RWPE2 (cell line): Measurements from ENCODE around the gene SANBR.
"Not testable (repeated sequence)": the region's sequence is repeated elsewhere in the genome, so short reads cannot be mapped to it uniquely, and the experiment has no call there.

Experiments used
- ATAC-seq: fragments of 200-7000 bp; cut with Tn5 transposase; 3 replicates; pipeline ENCODE4 v1.9.1; 2021; ENCODE audit warnings: low read depth
- DNase-seq: peaks from one replicate; pipeline ENCODE4 v3.0.0-alpha.2; 2020; ENCODE audit warnings: low spot score
- H3K27ac ChIP-seq: fragments of 450-650 bp; 2 replicates; pipeline ENCODE4 v1.5.1; 2017; ENCODE audit warnings: mild to moderate bottlenecking; ENCODE audit not compliant: poor library complexity, severe bottlenecking
- H3K27me3 ChIP-seq: fragments of 250-450 bp; sonication (Bioruptor Pico); 2 replicates; pipeline ENCODE4 v1.5.1; 2021; ENCODE audit warnings: mild to moderate bottlenecking, moderate library complexity; ENCODE audit not compliant: insufficient read depth, poor library complexity, severe bottlenecking
- H3K36me3 ChIP-seq: fragments of 250-450 bp; sonication (Bioruptor Pico); 2 replicates; pipeline ENCODE4 v1.5.1; 2020; ENCODE audit warnings: low read depth, mild to moderate bottlenecking, moderate library complexity
- H3K4me1 ChIP-seq: fragments of 250-450 bp; sonication (Bioruptor Pico); 2 replicates; pipeline ENCODE4 v1.5.1; 2021; ENCODE audit warnings: mild to moderate bottlenecking, moderate library complexity; ENCODE audit not compliant: insufficient read depth, poor library complexity, severe bottlenecking
- H3K4me3 ChIP-seq: fragments of 250-450 bp; sonication (Bioruptor Pico); 2 replicates; pipeline ENCODE4 v1.5.1; 2021; ENCODE audit warnings: mild to moderate bottlenecking, moderate library complexity; ENCODE audit not compliant: severe bottlenecking
- H3K9me3 ChIP-seq: fragments of 250-450 bp; sonication (Bioruptor Pico); 2 replicates; pipeline ENCODE4 v1.5.1; 2021; ENCODE audit warnings: mild to moderate bottlenecking, moderate library complexity; ENCODE audit not compliant: severe bottlenecking
- TF ChIP-seq, protein P1 (sequence below): fragments of 450-650 bp; IDR thresholded peaks from one replicate; pipeline ENCODE4 v1.5.1; 2017; ENCODE audit warnings: mild to moderate bottlenecking, moderate library complexity; ENCODE audit not compliant: poor library complexity, severe bottlenecking

SANBR gene

DNA sequence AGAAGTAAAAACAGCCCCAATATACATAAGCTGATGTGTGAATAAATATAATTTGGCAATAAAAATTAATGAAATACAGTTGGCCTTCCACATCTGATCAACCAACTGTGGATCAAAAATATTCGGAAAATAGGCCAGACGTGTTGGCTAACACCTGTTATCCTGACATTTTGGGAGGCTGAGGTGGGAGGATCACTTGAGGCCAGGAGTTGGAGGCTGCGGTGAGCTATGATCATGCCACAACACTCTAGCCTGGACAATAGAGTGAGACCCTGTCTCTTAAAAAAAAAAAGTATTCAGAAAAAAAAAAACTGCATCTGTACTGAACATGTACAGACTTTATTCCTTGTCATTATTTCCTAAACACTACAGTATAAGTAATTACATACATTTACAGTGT is 36.1 kb upstream of the SANBR start:
- Histone ChIP-seq H3K27me3 (no peaks in the 10 kb centered on the region), H3K4me1 (no peaks in the 10 kb centered on the region), H3K27ac (no peak overlapping the region), H3K4me3 (no peak overlapping the region), H3K9me3 (no peaks in the 10 kb centered on the region), H3K36me3 (peaks cover 49% of the 10 kb centered on the region)
- TF ChIP-seq, protein P1, sequence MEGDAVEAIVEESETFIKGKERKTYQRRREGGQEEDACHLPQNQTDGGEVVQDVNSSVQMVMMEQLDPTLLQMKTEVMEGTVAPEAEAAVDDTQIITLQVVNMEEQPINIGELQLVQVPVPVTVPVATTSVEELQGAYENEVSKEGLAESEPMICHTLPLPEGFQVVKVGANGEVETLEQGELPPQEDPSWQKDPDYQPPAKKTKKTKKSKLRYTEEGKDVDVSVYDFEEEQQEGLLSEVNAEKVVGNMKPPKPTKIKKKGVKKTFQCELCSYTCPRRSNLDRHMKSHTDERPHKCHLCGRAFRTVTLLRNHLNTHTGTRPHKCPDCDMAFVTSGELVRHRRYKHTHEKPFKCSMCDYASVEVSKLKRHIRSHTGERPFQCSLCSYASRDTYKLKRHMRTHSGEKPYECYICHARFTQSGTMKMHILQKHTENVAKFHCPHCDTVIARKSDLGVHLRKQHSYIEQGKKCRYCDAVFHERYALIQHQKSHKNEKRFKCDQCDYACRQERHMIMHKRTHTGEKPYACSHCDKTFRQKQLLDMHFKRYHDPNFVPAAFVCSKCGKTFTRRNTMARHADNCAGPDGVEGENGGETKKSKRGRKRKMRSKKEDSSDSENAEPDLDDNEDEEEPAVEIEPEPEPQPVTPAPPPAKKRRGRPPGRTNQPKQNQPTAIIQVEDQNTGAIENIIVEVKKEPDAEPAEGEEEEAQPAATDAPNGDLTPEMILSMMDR, result no peak
- DNase-seq (no peak), ATAC-seq (no peak)

DNA sequence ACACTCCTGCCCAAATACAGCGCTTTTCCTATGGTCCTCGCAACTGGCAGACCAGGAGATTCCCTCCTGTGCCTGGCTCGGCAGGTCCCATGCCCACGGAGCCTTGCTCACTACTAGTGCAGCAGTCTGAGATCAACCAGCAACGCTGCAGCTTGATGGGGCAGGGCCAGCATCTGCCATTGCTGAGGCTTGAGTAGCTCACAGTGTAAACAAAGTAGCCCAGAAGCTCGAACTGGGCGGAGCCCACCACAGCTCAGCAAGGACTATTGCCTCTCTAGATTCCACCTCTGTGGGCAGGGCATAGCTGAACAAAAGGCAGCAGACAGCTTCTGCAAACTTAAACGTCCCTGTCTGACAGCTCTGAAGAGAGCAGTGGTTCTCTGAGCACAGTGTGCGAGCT is 31.1 kb upstream of the SANBR start:
- not testable (repeated sequence) for DNase-seq, ATAC-seq, H3K9me3 ChIP-seq, H3K4me3 ChIP-seq, H3K27me3 ChIP-seq, H3K4me1 ChIP-seq, H3K27ac ChIP-seq
- peaks cover 51% of the 10 kb centered on the region for H3K36me3 ChIP-seq

DNA sequence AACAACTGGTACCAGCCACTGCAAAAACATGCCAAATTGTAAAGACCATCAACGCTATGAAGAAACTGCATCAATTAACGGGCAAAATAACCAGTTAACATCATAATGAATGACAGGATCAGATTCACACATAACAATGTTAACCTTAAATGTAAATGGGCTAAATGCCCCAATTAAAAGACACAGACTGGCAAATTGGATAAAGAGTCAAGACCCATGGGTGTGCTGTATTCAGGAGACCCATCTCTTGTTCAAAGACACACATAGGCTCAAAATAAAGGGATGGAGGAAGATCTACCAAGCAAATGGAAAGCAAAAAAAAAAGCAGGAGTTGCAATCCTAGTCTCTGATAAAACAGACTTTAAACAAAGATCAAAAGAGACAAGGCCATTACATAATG is 29.0 kb upstream of the SANBR start:
- H3K9me3 ChIP-seq, H3K4me3 ChIP-seq, ATAC-seq, H3K4me1 ChIP-seq, DNase-seq, H3K27ac ChIP-seq, H3K27me3 ChIP-seq: not testable (repeated sequence)
- H3K36me3 ChIP-seq, result peaks cover 40% of the 10 kb centered on the region

DNA sequence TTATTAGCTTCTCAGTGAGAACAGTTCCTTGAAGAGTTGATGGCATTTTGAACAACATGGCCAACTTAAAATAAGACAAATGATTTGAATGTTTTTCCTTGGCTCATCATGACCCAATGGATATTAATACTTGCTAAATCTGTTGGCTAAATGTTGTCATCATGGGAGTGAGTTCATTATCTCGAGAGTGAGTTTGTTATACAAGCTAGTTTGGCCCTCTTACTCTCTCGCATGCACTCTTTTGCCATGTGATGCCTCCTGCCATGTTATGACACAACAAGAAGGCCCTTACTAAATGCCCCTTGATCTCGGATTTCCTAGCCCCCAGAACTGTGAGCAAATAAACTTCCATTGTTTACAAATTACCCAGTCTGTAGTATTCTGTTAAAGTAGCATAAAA is 22.9 kb upstream of the SANBR start:
- ATAC-seq, result no peak
- Histone ChIP-seq H3K9me3 (no peaks in the 10 kb centered on the region), H3K4me3 (no peak overlapping the region), H3K27me3 (no peaks in the 10 kb centered on the region), H3K36me3 (peaks cover 44% of the 10 kb centered on the region), H3K4me1 (no peaks in the 10 kb centered on the region), H3K27ac (no peak overlapping the region)
- DNase-seq, result no peak
- TF ChIP-seq, protein P1, result no peak

DNA sequence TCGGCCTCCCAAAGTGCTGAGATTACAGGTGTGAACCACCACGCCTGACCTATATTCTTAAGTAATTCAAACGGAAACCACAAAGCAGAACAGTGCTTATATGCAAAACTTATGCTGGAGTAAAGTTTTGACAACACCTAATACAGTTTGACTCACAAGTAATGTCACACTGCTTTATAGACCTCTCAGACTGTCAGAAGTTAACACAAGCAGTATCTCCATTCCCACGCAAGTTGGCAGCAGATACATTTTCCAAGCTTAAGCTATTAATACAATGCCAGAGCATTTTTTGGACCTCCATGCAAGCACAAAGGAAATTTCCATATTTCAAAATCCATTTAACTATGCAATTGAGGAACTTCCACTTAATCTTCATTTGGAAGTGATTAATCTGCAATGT is 21.0 kb upstream of the SANBR start:
- H3K9me3 ChIP-seq, result no peaks in the 10 kb centered on the region
- no peaks in the 10 kb centered on the region for H3K4me1 ChIP-seq
- H3K36me3 ChIP-seq, result peaks cover 62% of the 10 kb centered on the region
- H3K27ac ChIP-seq, result no peak overlapping the region
- TF ChIP-seq, protein P1, result no peak
- DNase-seq (no peak), ATAC-seq (no peak)
- no peak overlapping the region for H3K4me3 ChIP-seq
- H3K27me3 ChIP-seq, result no peaks in the 10 kb centered on the region

DNA sequence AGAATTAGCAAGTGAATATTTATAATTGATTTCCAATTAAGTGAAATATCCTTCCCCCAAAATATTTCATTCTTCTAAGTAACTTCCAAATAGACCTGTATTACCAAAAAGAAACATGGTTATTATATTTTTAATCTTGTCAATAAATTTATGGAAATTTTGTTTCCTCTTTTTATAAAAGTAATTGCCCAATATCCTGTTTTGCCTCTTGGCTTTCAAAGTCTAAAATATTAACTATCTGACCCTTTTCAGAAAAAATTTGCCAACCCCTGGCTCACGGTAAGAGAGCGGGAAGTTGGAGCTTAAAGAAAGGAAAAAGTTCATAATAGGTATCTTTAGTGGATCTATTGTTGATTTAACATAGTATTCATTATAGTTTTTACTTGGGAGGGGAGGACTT is 20.4 kb upstream of the SANBR start:
- Histone ChIP-seq H3K4me3 (no peak overlapping the region), H3K36me3 (peaks cover 68% of the 10 kb centered on the region), H3K9me3 (no peaks in the 10 kb centered on the region), H3K4me1 (no peaks in the 10 kb centered on the region), H3K27ac (no peak overlapping the region), H3K27me3 (no peaks in the 10 kb centered on the region)
- ATAC-seq (no peak), DNase-seq (no peak)
- TF ChIP-seq, protein P1, result no peak
